Retinal pigment epithelial cell (primary cell): Measurements from ENCODE around the gene COL4A3.
A peak's percentile ranks its signal among the peaks of the same experiment; 100 is the strongest.

ENCODE experiments used
- DNase-seq: peaks from one replicate; pipeline ENCODE4 v3.0.0-alpha.2; 2010; ENCODE audit warnings: low read depth
- H3K4me3 ChIP-seq: 2 replicates; pipeline ENCODE4 v1.5.1; 2011; ENCODE audit warnings: mild to moderate bottlenecking, low read length, control low read depth, moderate library complexity
- TF ChIP-seq, protein P1 (sequence below): conservative IDR thresholded peaks from 2 replicates; pipeline ENCODE4 v1.5.1; 2011; ENCODE audit warnings: low read depth, low read length, control low read depth, inconsistent platforms

The COL4A3 gene

DNA sequence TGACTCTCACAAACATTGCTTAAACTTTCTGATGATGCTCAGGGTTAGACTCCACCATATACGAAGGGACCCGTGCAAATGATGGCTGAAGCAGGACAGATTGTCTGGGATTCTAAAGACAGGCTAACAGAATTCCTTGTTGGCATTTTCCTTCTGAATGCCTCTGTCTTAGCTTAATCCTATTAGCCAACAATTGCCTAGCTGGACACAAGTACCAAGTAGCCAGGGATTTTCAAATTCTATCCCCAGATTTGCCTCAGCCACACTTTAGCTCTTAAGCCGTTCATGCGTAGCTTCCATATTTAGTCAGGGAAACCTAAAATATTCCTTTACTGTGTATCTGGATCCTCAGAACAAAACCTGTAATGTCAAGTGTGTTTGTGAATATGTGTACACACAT is 40.0 kb downstream of the COL4A3 start:
- H3K4me3 ChIP-seq: no peak overlapping the region
- TF ChIP-seq, protein P1, sequence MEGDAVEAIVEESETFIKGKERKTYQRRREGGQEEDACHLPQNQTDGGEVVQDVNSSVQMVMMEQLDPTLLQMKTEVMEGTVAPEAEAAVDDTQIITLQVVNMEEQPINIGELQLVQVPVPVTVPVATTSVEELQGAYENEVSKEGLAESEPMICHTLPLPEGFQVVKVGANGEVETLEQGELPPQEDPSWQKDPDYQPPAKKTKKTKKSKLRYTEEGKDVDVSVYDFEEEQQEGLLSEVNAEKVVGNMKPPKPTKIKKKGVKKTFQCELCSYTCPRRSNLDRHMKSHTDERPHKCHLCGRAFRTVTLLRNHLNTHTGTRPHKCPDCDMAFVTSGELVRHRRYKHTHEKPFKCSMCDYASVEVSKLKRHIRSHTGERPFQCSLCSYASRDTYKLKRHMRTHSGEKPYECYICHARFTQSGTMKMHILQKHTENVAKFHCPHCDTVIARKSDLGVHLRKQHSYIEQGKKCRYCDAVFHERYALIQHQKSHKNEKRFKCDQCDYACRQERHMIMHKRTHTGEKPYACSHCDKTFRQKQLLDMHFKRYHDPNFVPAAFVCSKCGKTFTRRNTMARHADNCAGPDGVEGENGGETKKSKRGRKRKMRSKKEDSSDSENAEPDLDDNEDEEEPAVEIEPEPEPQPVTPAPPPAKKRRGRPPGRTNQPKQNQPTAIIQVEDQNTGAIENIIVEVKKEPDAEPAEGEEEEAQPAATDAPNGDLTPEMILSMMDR: no peak
- peak; percentile 86 for DNase-seq

- TF ChIP-seq, protein P1: no peak
- no peak for DNase-seq
- no peak overlapping the region for H3K4me3 ChIP-seq
Measured at GRCh38 chr2:227205701-227206100, 41.3 kb downstream of the COL4A3 start.

- no peak overlapping the region for H3K4me3 ChIP-seq
- TF ChIP-seq, protein P1: no peak
- no peak for DNase-seq
Measured at GRCh38 chr2:227206406-227206805, 42.0 kb downstream of the COL4A3 start.

- TF ChIP-seq, protein P1: no peak
- no peak for DNase-seq
- H3K4me3 ChIP-seq: no peak overlapping the region
Measured at GRCh38 chr2:227207573-227207972, 43.1 kb downstream of the COL4A3 start.

- TF ChIP-seq, protein P1: no peak
- no peak overlapping the region for H3K4me3 ChIP-seq
- no peak for DNase-seq
Measured at GRCh38 chr2:227214622-227215041, 50.2 kb downstream of the COL4A3 start.

- TF ChIP-seq, protein P1: no peak
- DNase-seq: no peak
- H3K4me3 ChIP-seq: no peak overlapping the region
Measured at GRCh38 chr2:227219312-227220105, 55.1 kb downstream of the COL4A3 start.

DNA sequence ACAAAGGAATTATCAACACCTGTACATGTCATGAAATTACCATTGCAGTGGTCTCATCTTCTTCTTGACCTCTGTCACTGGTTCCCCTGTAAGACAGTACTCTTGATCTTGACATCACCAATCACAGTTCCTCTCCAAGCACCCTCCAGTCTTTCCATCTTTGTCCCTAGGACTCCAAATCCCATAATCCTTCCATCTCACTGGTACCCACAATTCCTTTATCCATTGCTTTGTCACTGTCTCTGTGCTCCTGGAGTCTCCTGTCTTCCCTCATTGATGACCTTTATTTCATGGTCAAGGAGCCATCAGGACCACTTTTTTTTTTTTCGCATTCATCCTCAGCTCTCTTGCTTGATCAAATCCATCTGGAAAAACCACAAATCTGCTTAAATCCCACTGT is 56.7 kb downstream of the COL4A3 start:
- no peak for DNase-seq
- H3K4me3 ChIP-seq: no peak overlapping the region
- TF ChIP-seq, protein P1: no peak
